Thyroid gland (tissue), 4 donors: ENCODE results near the gene COPZ2. TPM values are rescaled to one million over a fixed set of nuclear protein-coding genes. Genes with fewer than 3 reads are reported as not detected.

Experiments
- DNase-seq, 2 donors: peaks; one replicate each; pipeline ENCODE4 v3.0.0-alpha.2; 2019
- H3K27ac ChIP-seq, 3 donors: fragments of 200-600 bp; sonication (generic); 1 replicate in 2 of 3; 2 replicates in 1 of 3; pipeline ENCODE4 v1.5.1; 2016 to 2019; ENCODE audit warnings: mild to moderate bottlenecking in 1 of 3, moderate library complexity in 1 of 3
- H3K27me3 ChIP-seq: fragments of 200-600 bp; sonication (generic); one replicate; pipeline ENCODE4 v1.5.1; 2019
- H3K36me3 ChIP-seq, 2 donors: fragments of 200-600 bp; sonication (generic); one replicate each; pipeline ENCODE4 v1.5.1; 2016 to 2019
- H3K4me1 ChIP-seq, 2 donors: fragments of 200-600 bp; sonication (generic); one replicate each; pipeline ENCODE4 v1.5.1; 2017 to 2019
- H3K4me3 ChIP-seq, 3 donors: fragments of 200-600 bp; sonication (generic); replicated peaks in 1 of 3; 1 replicate in 2 of 3; 2 replicates in 1 of 3; pipeline ENCODE4 v1.5.1; 2016; ENCODE audit warnings: mild to moderate bottlenecking in 1 of 3
- H3K9me3 ChIP-seq: fragments of 200-600 bp; sonication (generic); one replicate; pipeline ENCODE4 v1.5.1; 2017
- CTCF ChIP-seq, 6 experiments: fragments of 200-600 bp in 3 of 6; fragments of 450-650 bp in 3 of 6; sonication (generic) in 3 of 6; IDR thresholded peaks; one replicate each; pipeline ENCODE4 v1.5.1; 2016 to 2019; ENCODE audit warnings: antibody characterized with exemption in 6 of 6, mild to moderate bottlenecking in 2 of 6, inconsistent platforms in 1 of 6, moderate library complexity in 1 of 6
- POLR2A ChIP-seq, 2 donors: fragments of 450-650 bp; IDR thresholded peaks; one replicate each; pipeline ENCODE4 v1.6.1; 2017; ENCODE audit warnings: antibody characterized with exemption in 2 of 2, mild to moderate bottlenecking in 2 of 2, moderate library complexity in 1 of 2
- WGBS, 2 donors: methylation state at CpG; one replicate each; pipeline ENCODE4 v1.1.5; 2017; 5-methylcytosine and 5-hydroxymethylcytosine counted together
- intact Hi-C: fragments of 100-400 bp; cut with DNase I; formaldehyde crosslinking; loops from one replicate; pipeline ENCODE4 v1.15.1; 2023
- total RNA-seq, 4 donors: library from RNA; depleted of rRNA; stranded (reverse); fragments of >200 nt; gene quantifications; one replicate each; pipeline ENCODE4 v1.2.3, GENCODE V29; 2016

Gene COPZ2
- total RNA-seq, 4 donors from 2014 or later: 19.3 to 55.8 (median 45.2) TPM

DNA sequence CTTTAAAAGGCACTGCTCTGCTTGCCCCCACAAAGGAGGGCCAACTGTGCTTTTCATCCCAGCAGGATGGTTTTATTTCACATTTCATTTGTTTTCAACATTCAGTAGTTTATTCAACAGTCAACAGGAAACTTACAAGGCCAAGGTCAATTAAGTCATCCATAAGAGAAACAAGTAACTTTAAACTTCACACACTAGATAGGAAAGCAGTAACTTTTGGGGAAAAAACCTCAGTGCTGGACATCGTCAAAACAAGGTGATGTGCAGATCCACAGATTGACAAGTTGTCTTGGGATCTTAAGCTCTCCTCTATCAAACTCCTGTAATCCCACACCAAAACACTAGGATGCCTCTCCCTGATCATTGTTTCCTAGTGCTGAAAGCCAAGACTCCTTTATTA is 29.1 kb upstream of the COPZ2 start:
- no peak for DNase-seq
- 75 to 76% methylated on average over 1 of the region's 1 CpG for WGBS, 2 donors
- H3K4me1 ChIP-seq: peaks cover 18 to 25% of the 10 kb centered on the region in 2 donors
- peaks cover 13 to 22% of the 10 kb centered on the region in 2 donors for H3K36me3 ChIP-seq
- no peak for TF ChIP-seq POLR2A (IDR thresholded peaks at IDR 0.05)
- no peak for TF ChIP-seq CTCF (IDR thresholded peaks at IDR 0.05)
- H3K4me3 ChIP-seq: no peak overlapping the region
- intact Hi-C loops: no loop called here
- H3K27ac ChIP-seq: peak overlapping the region in 1 of 3 donors; percentile 53
- H3K27me3 ChIP-seq: no peaks in the 10 kb centered on the region
- no peaks in the 10 kb centered on the region for H3K9me3 ChIP-seq

DNA sequence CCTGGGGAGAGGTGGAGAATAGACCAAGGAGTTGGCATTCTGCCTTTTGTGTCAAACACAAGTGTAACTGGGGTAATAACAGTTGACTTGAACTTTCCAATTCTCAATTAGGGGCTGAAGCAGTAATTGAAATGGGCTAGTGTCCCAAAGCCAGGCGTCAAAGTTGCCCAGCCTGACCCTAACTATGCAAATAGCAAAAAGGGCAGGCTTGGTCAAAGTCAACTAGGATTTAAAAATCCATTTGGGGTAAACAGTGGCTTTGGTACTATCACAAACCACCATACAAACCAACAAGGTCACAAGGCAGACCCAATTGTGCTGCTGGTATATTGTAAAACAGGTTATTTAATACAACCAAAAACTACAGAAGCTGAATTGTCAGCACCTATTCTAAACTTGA is 28.6 kb upstream of the COPZ2 start:
- WGBS, 2 donors: 47 to 80% methylated on average over 1 of the region's 1 CpG
- peak overlapping the region in 1 of 3 donors; percentile 53 for H3K27ac ChIP-seq
- H3K36me3 ChIP-seq: peaks cover 11 to 25% of the 10 kb centered on the region in 2 donors
- H3K27me3 ChIP-seq: no peaks in the 10 kb centered on the region
- intact Hi-C loops: no loop called here
- no peak for TF ChIP-seq CTCF (IDR thresholded peaks at IDR 0.05)
- no peak for TF ChIP-seq POLR2A (IDR thresholded peaks at IDR 0.05)
- DNase-seq: no peak
- no peaks in the 10 kb centered on the region for H3K9me3 ChIP-seq
- no peak overlapping the region for H3K4me3 ChIP-seq
- H3K4me1 ChIP-seq: peaks cover 18 to 25% of the 10 kb centered on the region in 2 donors

GRCh38 chr17:48064638-48065037 is 27.0 kb upstream of the COPZ2 start:
- no peak for DNase-seq
- peaks cover 15 to 25% of the 10 kb centered on the region in 2 donors for H3K4me1 ChIP-seq
- intact Hi-C loops: no loop called here
- H3K27ac ChIP-seq: peak overlapping the region in 1 of 3 donors; percentile 23
- TF ChIP-seq CTCF (IDR thresholded peaks at IDR 0.05) (no peak), POLR2A (IDR thresholded peaks at IDR 0.05) (no peak)
- H3K9me3 ChIP-seq: no peaks in the 10 kb centered on the region
- H3K36me3 ChIP-seq: peaks cover 19 to 37% of the 10 kb centered on the region in 2 donors
- H3K4me3 ChIP-seq: no peak overlapping the region
- 83 to 94% methylated on average over 3 of the region's 3 CpGs for WGBS, 2 donors
- H3K27me3 ChIP-seq: no peaks in the 10 kb centered on the region

DNA sequence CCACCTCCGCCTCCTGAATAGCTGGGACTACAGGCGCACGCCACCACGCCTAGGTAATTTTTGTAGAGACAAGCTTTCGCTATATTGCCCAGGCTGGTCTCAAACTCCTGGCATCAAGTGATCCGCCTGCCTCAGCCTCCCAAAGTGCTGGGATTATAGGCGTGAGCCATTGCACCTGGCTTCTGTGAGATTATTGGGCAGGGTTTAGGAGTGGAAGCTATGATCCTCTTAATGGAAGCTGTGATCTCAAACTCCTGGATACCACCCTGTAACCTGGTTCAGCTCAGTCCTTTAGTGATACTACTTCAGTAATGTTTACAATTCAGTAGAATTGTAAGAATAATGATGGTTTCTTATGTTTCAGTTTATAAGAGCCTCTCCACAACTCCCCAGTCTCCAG is 24.7 kb upstream of the COPZ2 start:
- Histone ChIP-seq H3K9me3 (no peaks in the 10 kb centered on the region), H3K36me3 (peaks cover 42 to 61% of the 10 kb centered on the region in 2 donors), H3K27me3 (no peaks in the 10 kb centered on the region), H3K4me1 (peaks cover 8 to 15% of the 10 kb centered on the region in 2 donors), H3K27ac (no peak overlapping the region), H3K4me3 (no peak overlapping the region)
- no peak for TF ChIP-seq POLR2A (IDR thresholded peaks at IDR 0.05)
- no peak for TF ChIP-seq CTCF (IDR thresholded peaks at IDR 0.05)
- no peak for DNase-seq
- intact Hi-C loops: no loop called here
- WGBS, 2 donors: 93 to 96% methylated on average over 7 of the region's 7 CpGs

DNA sequence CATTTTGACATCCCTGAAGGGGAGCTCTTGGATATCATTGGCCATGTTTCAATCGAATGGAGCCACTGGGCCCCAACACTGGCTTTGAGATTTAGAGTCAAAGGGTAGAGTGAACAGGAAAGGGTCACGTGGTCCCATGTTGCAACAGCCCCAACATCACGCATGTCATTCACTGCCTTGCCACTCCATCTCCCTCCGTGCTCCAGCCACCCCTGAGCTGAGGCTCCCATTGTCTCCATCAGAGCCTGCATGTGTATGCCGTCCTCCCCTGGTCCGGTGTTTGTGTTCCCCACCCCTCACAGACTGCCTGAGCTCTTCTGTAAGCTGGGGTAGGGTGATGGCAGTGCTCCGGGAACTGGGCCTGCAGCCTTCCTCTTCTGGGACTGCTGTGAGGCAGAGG is 22.7 kb upstream of the COPZ2 start:
- H3K27ac ChIP-seq: no peak overlapping the region
- TF ChIP-seq POLR2A (IDR thresholded peaks at IDR 0.05) (no peak), CTCF (IDR thresholded peaks at IDR 0.05) (no peak)
- peaks cover 54 to 72% of the 10 kb centered on the region in 2 donors for H3K36me3 ChIP-seq
- intact Hi-C loops: no loop called here
- no peak overlapping the region for H3K4me3 ChIP-seq
- H3K9me3 ChIP-seq: no peaks in the 10 kb centered on the region
- WGBS, 2 donors: 71 to 81% methylated on average over 6 to 7 of the region's 7 CpGs
- no peak for DNase-seq
- peaks cover 2 to 6% of the 10 kb centered on the region in 2 donors for H3K4me1 ChIP-seq
- no peaks in the 10 kb centered on the region for H3K27me3 ChIP-seq
